NCI-H510A treated with DMSO at 0.1 percent for 48 hours (cell line): ENCODE results near the gene ENPP6.

Experiments used
- DNase-seq: peaks from one replicate; lab custom pipeline; 2025; lab: John Stamatoyannopoulos, UW

ENPP6 gene

GRCh38 chr4:184190711-184191110 is 27.0 kb downstream of the ENPP6 start:
- no peak for DNase-seq

GRCh38 chr4:184189966-184190365 is 27.7 kb downstream of the ENPP6 start:
- DNase-seq = no peak

GRCh38 chr4:184188443-184189400 is 29.0 kb downstream of the ENPP6 start:
- DNase-seq = no peak

- no peak for DNase-seq
These were observed 40.4 kb downstream of the ENPP6 start for GRCh38 chr4:184177271-184177670.

- DNase-seq = no peak
These were observed 42.8 kb downstream of the ENPP6 start for GRCh38 chr4:184174571-184175488.

- peak; percentile 50 for DNase-seq
These were observed 46.7 kb downstream of the ENPP6 start for GRCh38 chr4:184171011-184171410.

- no peak for DNase-seq
These were observed 48.3 kb downstream of the ENPP6 start for GRCh38 chr4:184169225-184169867.

GRCh38 chr4:184168406-184169019 is 49.2 kb downstream of the ENPP6 start:
- DNase-seq = peak; percentile 49

GRCh38 chr4:184167576-184167975 is 50.1 kb downstream of the ENPP6 start:
- no peak for DNase-seq

GRCh38 chr4:184166736-184167135 is 50.9 kb downstream of the ENPP6 start:
- DNase-seq = no peak

- DNase-seq = peak; percentile 3
These were observed 52.4 kb downstream of the ENPP6 start for GRCh38 chr4:184165291-184165690.

GRCh38 chr4:184163813-184164212 is 53.9 kb downstream of the ENPP6 start:
- peak; percentile 19 for DNase-seq

- no peak for DNase-seq
These were observed 55.1 kb downstream of the ENPP6 start for GRCh38 chr4:184162596-184162995.

- no peak for DNase-seq
These were observed 60.4 kb downstream of the ENPP6 start for GRCh38 chr4:184157322-184157721.

GRCh38 chr4:184156163-184156920 is 61.3 kb downstream of the ENPP6 start:
- no peak for DNase-seq

GRCh38 chr4:184154199-184154598 is 63.5 kb downstream of the ENPP6 start:
- DNase-seq = no peak

- DNase-seq = no peak
These were observed 63.9 kb downstream of the ENPP6 start for GRCh38 chr4:184153781-184154180.

- no peak for DNase-seq
These were observed 65.6 kb downstream of the ENPP6 start for GRCh38 chr4:184151988-184152485.

GRCh38 chr4:184150102-184150839 is 67.4 kb downstream of the ENPP6 start:
- no peak for DNase-seq
